ENCODE results near the gene SC5D.

DNA sequence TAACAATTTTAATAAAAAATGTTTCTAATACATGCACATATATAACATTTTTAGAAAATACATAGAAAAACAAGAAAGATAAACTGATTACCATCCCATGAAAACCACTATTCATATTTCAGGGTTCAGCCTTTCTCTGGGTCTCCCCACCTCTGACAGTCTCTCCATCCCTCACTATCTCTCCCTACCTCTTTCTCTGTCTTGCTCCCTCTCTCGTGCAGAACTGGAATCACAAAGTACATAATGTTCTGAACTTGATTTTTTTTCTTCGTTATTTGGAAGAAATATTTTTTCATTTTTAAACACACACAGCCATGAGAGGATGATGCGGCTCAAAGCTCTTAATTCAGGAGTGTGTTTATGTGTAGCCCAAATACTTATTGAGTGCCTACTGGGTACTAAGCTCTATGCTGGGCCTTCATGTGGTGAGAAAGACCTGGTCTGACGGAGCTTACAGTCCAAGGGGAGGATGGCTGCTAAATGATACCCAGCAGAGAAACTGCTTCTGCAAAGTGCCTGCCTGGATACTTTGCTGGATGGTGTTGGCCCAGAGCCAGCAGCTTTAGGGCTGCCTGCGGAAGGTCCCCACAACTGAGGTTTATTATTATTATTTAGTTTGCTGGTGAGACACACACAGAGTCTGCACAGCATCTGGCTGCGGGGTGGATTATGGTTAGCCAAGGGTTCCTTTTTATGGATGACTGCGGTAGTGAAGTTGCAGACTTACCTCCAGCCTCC lies 42.6 kb downstream of the SC5D start:
- TF ChIP-seq CTCF (IDR thresholded peaks at IDR 0.05) (peak in 1 of 4 experiments; percentile 17), POLR2A (IDR thresholded peaks at IDR 0.05) (no peak), POLR2AphosphoS5 (IDR thresholded peaks at IDR 0.05) (no peak)
